BJ (cell line): ENCODE results near the gene FBXO10. TPM values are rescaled to one million over a fixed set of nuclear protein-coding genes. Genes with fewer than 3 reads are reported as not detected.

Source experiments
- CTCF ChIA-PET: fragments of 350-600 bp; formaldehyde crosslinking; extraction: SDS; loops from one replicate; lab custom pipeline; 2021; ENCODE audit warnings: antibody characterized with exemption, inconsistent platforms; lab: Yijun Ruan, JAX
- POLR2A ChIA-PET: fragments of 300-600 bp; sonication (Branson Sonifier 250); formaldehyde crosslinking; extraction: SDS; loops from one replicate; lab custom pipeline; 2021; ENCODE audit warnings: antibody characterized with exemption; lab: Charles Lee
- DNase-seq: peaks from one replicate; pipeline ENCODE4 v3.0.0-alpha.2; 2011; ENCODE audit warnings: low read depth
- H3K27me3 ChIP-seq: 2 replicates; pipeline ENCODE4 v1.6.0; 2011; ENCODE audit warnings: low read length; ENCODE audit not compliant: control insufficient read depth, insufficient read depth
- H3K36me3 ChIP-seq: 2 replicates; pipeline ENCODE4 v1.5.1; 2011; ENCODE audit warnings: low read length; ENCODE audit not compliant: control insufficient read depth, insufficient read depth
- H3K4me3 ChIP-seq: 2 replicates; pipeline ENCODE4 v1.5.1; 2011; ENCODE audit warnings: low read depth, mild to moderate bottlenecking, control low read depth, low read length
- CTCF ChIP-seq: IDR thresholded peaks from 2 replicates; pipeline ENCODE4 v1.5.1; 2011; ENCODE audit warnings: low read depth, mild to moderate bottlenecking, control low read depth, inconsistent platforms, low read length, moderate library complexity; ENCODE audit not compliant: insufficient read depth
- polyA plus RNA-seq: library from polyadenylated mRNA; depleted of rRNA; stranded (reverse); fragments of >200 nt; gene quantifications from 2 replicates; pipeline ENCODE4 v1.2.3, GENCODE V29; 2011

The FBXO10 gene
- polyA plus RNA-seq, 1 experiment, result 13.3 TPM

GRCh38 chr9:37596504-37596903 is 20.3 kb upstream of the FBXO10 start:
- ChIA-PET POLR2A (no interaction called here), CTCF (interaction anchor here (1.5 to 2.9 kb wide), 2 partner anchors 17 to 18 kb away, joined by 4 to 9 read pairs; no protein-coding TSS in a partner anchor)
- no peak for TF ChIP-seq CTCF
- Histone ChIP-seq H3K36me3 (no peaks in the 10 kb centered on the region), H3K4me3 (no peak overlapping the region), H3K27me3 (peaks cover 2% of the 10 kb centered on the region; the same call in 1 of the 2 replicates)
- DNase-seq, result no peak

GRCh38 chr9:37593883-37594448 is 17.8 kb upstream of the FBXO10 start:
- no peaks in the 10 kb centered on the region; the same call in 1 of the 2 replicates for H3K27me3 ChIP-seq
- H3K4me3 ChIP-seq, result no peak overlapping the region
- ChIA-PET CTCF (interaction anchor here (0.6 to 2.9 kb wide), 6 partner anchors 9 to 173 kb away, joined by 3 to 9 read pairs (median 3); partner anchors contain the start of gene POLR1E), POLR2A (no interaction called here)
- no peaks in the 10 kb centered on the region for H3K36me3 ChIP-seq
- DNase-seq, result no peak
- TF ChIP-seq CTCF, result no peak

- POLR2A ChIA-PET, result interaction anchor here (0.6 to 0.9 kb wide), 3 partner anchors 15 to 47 kb away, joined by 3 to 5 read pairs (median 3); no protein-coding TSS in a partner anchor
These were observed 16.1 kb upstream of the FBXO10 start, which contains the start of gene TOMM5 for GRCh38 chr9:37592108-37592951. TOMM5 (minus strand) TSS chr9:37592597; CDS start chr9:37592532, 65 bp downstream.

GRCh38 chr9:37587521-37587920 is 11.3 kb upstream of the FBXO10 start:
- no peak for DNase-seq
- CTCF ChIA-PET, result no interaction called here
- no peak for TF ChIP-seq CTCF
- no peak overlapping the region for H3K4me3 ChIP-seq
- POLR2A ChIA-PET, result interaction anchor here (0.6 kb wide), 1 partner anchor 11 kb away, joined by 3 read pairs; the partner anchor contains the start of gene FBXO10
- peaks cover 5% of the 10 kb centered on the region for H3K36me3 ChIP-seq
- no peaks in the 10 kb centered on the region for H3K27me3 ChIP-seq

More at GRCh38 chr9:37592108-37592951, 16.1 kb upstream of the FBXO10 start, which contains the start of gene TOMM5:
- peak; percentile 49 for DNase-seq
- H3K4me3 ChIP-seq, result peak within 1 kb of the TSS; percentile 90
- no peaks in the 10 kb centered on the region; the same call in 1 of the 2 replicates for H3K27me3 ChIP-seq
- TF ChIP-seq CTCF, result no peak
- H3K36me3 ChIP-seq, result peaks cover 2% of the 10 kb centered on the region; the same call in 1 of the 2 replicates
- CTCF ChIA-PET, result interaction anchor here (0.7 to 1.4 kb wide), 8 partner anchors 9 to 1098 kb away, joined by 3 to 6 read pairs (median 3); no protein-coding TSS in a partner anchor
